Measurements from ENCODE around the gene SUGCT. TPM values are rescaled to one million over a fixed set of nuclear protein-coding genes. Genes with fewer than 3 reads are reported as not detected.

SUGCT gene
- total and polyA plus RNA-seq, 2 experiments from 2014 or later, result 21.4 to 57.8 TPM

- no peak for DNase-seq (ENCODE audit: low read depth in 1 of 2, low spot score in 1 of 2)
- H3K27ac ChIP-seq, result no peak overlapping the region
- no peaks in the 10 kb centered on the region for H3K27me3 ChIP-seq
- H3K4me1 ChIP-seq (ENCODE audit: low read depth), result no peaks in the 10 kb centered on the region
- H3K4me3 ChIP-seq, result no peak overlapping the region
- no peaks in the 10 kb centered on the region for H3K9me3 ChIP-seq (ENCODE audit: low read depth)
- H3K36me3 ChIP-seq, result no peaks in the 10 kb centered on the region
- no peak for TF ChIP-seq CTCF (IDR thresholded peaks at IDR 0.05; ENCODE audit: low read depth, low read length)
Observed at GRCh38 chr7:40582539-40582938, 447.7 kb downstream of the SUGCT start.

GRCh38 chr7:40583667-40584444 is 449.1 kb downstream of the SUGCT start:
- TF ChIP-seq CTCF (IDR thresholded peaks at IDR 0.05; ENCODE audit: low read depth, low read length), result no peak
- Histone ChIP-seq H3K36me3 (no peaks in the 10 kb centered on the region), H3K27me3 (no peaks in the 10 kb centered on the region), H3K27ac (no peak overlapping the region), H3K4me3 (no peak overlapping the region), H3K9me3 (ENCODE audit: low read depth) (no peaks in the 10 kb centered on the region), H3K4me1 (ENCODE audit: low read depth) (no peaks in the 10 kb centered on the region)
- DNase-seq (ENCODE audit: low read depth in 1 of 2, low spot score in 1 of 2), result peak in 1 of 2 donors; percentile 28

- no peaks in the 10 kb centered on the region for H3K4me1 ChIP-seq (ENCODE audit: low read depth)
- H3K27me3 ChIP-seq, result no peaks in the 10 kb centered on the region
- H3K4me3 ChIP-seq, result no peak overlapping the region
- no peaks in the 10 kb centered on the region for H3K36me3 ChIP-seq
- no peaks in the 10 kb centered on the region for H3K9me3 ChIP-seq (ENCODE audit: low read depth)
- TF ChIP-seq CTCF (IDR thresholded peaks at IDR 0.05; ENCODE audit: low read depth, low read length), result no peak
- H3K27ac ChIP-seq, result no peak overlapping the region
- no peak for DNase-seq (ENCODE audit: low read depth in 1 of 2, low spot score in 1 of 2)
Observed at GRCh38 chr7:40584667-40585433, 450.0 kb downstream of the SUGCT start.

GRCh38 chr7:40586197-40586596 is 451.4 kb downstream of the SUGCT start:
- peak in 1 of 2 donors; percentile 75 for DNase-seq (ENCODE audit: low read depth in 1 of 2, low spot score in 1 of 2)
- Histone ChIP-seq H3K4me1 (ENCODE audit: low read depth) (no peaks in the 10 kb centered on the region), H3K4me3 (no peak overlapping the region), H3K27me3 (no peaks in the 10 kb centered on the region), H3K36me3 (no peaks in the 10 kb centered on the region), H3K9me3 (ENCODE audit: low read depth) (no peaks in the 10 kb centered on the region), H3K27ac (no peak overlapping the region)
- no peak for TF ChIP-seq CTCF (IDR thresholded peaks at IDR 0.05; ENCODE audit: low read depth, low read length)

- Histone ChIP-seq H3K9me3 (ENCODE audit: low read depth) (no peaks in the 10 kb centered on the region), H3K27ac (no peak overlapping the region), H3K4me1 (ENCODE audit: low read depth) (no peaks in the 10 kb centered on the region), H3K4me3 (no peak overlapping the region), H3K36me3 (no peaks in the 10 kb centered on the region), H3K27me3 (no peaks in the 10 kb centered on the region)
- DNase-seq (ENCODE audit: low read depth in 1 of 2, low spot score in 1 of 2), result no peak
- TF ChIP-seq CTCF (IDR thresholded peaks at IDR 0.05; ENCODE audit: low read depth, low read length), result no peak
Observed at GRCh38 chr7:40587419-40587818, 452.6 kb downstream of the SUGCT start.

Data from cardiac muscle cell (in vitro differentiated cells and primary cell).